ENCODE data around the gene SLC41A3.

The SLC41A3 gene

DNA sequence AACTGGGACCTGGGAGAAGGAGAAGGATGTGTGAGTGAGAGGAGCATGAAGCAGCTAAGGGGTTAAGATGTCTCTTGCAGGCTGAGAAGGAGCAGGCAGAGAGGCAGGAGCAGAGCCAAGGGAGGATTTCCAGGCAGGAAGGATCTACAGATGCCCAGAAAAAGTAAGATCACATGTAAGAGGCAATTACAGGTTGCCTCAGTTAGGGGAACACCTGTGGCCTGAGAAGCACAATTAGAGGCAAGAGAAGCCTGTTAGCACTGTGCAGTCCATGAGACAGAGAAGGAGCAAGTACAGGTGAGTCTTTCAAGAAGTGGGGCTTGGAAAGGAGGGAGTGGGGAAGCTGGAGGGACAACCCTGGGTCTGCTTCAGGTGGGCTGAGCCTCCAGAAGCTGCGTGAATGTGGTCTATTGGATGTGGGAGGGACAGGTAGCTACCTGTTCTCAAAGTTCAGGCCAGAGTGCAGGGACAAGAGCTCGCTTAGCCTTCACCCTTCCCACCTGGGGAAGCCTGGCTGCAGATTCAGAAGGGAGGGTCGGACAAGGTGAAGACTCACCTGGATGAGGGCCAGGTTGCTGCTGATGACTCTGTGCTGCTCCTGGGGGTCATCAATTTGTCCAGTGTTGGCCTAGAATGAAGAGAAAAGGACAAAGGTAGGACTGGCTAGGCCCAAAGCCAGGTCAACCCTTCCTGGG is 50.7 kb downstream of the SLC41A3 start (continued):
- TF ChIP-seq, protein P1, sequence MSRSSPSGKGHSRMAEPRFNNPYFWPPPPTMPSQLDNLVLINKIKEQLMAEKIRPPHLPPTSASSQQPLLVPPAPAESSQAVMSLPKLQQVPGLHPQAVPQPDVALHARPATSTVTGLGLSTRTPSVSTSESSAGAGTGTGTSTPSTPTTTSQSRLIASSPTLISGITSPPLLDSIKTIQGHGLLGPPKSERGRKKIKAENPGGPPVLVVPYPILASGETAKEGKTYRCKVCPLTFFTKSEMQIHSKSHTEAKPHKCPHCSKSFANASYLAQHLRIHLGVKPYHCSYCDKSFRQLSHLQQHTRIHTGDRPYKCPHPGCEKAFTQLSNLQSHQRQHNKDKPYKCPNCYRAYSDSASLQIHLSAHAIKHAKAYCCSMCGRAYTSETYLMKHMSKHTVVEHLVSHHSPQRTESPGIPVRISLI (tag by site-specific recombination; IDR thresholded peaks at IDR 0.05), result no peak
- no peak for TF ChIP-seq ZNF324 (tag by site-specific recombination; IDR thresholded peaks at IDR 0.05)
- no peak for TF ChIP-seq ZNF211 (tag by site-specific recombination; IDR thresholded peaks at IDR 0.05; ENCODE audit: low read depth)
- TF ChIP-seq, protein P2, sequence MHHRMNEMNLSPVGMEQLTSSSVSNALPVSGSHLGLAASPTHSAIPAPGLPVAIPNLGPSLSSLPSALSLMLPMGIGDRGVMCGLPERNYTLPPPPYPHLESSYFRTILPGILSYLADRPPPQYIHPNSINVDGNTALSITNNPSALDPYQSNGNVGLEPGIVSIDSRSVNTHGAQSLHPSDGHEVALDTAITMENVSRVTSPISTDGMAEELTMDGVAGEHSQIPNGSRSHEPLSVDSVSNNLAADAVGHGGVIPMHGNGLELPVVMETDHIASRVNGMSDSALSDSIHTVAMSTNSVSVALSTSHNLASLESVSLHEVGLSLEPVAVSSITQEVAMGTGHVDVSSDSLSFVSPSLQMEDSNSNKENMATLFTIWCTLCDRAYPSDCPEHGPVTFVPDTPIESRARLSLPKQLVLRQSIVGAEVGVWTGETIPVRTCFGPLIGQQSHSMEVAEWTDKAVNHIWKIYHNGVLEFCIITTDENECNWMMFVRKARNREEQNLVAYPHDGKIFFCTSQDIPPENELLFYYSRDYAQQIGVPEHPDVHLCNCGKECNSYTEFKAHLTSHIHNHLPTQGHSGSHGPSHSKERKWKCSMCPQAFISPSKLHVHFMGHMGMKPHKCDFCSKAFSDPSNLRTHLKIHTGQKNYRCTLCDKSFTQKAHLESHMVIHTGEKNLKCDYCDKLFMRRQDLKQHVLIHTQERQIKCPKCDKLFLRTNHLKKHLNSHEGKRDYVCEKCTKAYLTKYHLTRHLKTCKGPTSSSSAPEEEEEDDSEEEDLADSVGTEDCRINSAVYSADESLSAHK (tag by site-specific recombination; IDR thresholded peaks at IDR 0.05), result no peak

DNA sequence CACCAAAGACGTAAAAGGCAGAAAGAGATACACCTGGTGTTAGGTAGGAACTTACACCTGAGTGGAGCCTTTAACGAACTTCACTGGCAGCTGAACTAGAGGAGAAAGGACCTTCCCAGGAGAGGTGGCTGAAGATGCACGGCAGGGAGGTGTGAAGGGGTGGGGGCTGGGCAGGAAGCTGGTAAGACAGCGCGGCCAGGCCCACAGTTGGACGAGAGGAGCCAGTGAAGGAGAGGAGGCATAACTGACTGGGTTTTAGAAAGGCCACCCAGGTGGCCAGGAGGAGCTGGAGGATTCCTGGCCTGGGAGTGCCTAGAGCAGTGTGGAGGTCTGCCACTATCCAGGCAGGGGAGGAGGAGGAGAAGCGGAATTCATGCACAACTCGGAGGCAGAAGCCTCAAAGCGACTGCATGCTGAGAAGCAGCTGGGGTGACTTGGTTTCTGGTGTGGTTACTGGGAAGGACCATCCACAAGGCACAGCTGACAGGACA is 51.9 kb downstream of the SLC41A3 start:
- POLR2A ChIA-PET, result no interaction called here
- Histone ChIP-seq H3K36me3 (ENCODE audit: control insufficient read depth in 2 of 2, insufficient read depth in 1 of 2, low read length in 2 of 2) (peaks cover 0 to 34% of the 10 kb centered on the region in 2 experiments; a peak in 1 of 3 replicates), H3K4me3 (ENCODE audit: low read depth, low read length) (no peak overlapping the region), H3K4me1 (ENCODE audit: control insufficient read depth, insufficient read depth, low read length) (no peaks in the 10 kb centered on the region), H3K9me3 (ENCODE audit: control insufficient read depth, insufficient read depth, low read depth, low read length) (no peaks in the 10 kb centered on the region), H3K27ac (ENCODE audit: extremely low read depth, low read depth, low read length) (no peak overlapping the region)
- TF ChIP-seq ZNF707 (tag by site-specific recombination; IDR thresholded peaks at IDR 0.05) (no peak), HOXD13 (CRISPR knock-in tag; IDR thresholded peaks at IDR 0.05; ENCODE audit: borderline replicate concordance) (no peak)
- TF ChIP-seq, protein P3, sequence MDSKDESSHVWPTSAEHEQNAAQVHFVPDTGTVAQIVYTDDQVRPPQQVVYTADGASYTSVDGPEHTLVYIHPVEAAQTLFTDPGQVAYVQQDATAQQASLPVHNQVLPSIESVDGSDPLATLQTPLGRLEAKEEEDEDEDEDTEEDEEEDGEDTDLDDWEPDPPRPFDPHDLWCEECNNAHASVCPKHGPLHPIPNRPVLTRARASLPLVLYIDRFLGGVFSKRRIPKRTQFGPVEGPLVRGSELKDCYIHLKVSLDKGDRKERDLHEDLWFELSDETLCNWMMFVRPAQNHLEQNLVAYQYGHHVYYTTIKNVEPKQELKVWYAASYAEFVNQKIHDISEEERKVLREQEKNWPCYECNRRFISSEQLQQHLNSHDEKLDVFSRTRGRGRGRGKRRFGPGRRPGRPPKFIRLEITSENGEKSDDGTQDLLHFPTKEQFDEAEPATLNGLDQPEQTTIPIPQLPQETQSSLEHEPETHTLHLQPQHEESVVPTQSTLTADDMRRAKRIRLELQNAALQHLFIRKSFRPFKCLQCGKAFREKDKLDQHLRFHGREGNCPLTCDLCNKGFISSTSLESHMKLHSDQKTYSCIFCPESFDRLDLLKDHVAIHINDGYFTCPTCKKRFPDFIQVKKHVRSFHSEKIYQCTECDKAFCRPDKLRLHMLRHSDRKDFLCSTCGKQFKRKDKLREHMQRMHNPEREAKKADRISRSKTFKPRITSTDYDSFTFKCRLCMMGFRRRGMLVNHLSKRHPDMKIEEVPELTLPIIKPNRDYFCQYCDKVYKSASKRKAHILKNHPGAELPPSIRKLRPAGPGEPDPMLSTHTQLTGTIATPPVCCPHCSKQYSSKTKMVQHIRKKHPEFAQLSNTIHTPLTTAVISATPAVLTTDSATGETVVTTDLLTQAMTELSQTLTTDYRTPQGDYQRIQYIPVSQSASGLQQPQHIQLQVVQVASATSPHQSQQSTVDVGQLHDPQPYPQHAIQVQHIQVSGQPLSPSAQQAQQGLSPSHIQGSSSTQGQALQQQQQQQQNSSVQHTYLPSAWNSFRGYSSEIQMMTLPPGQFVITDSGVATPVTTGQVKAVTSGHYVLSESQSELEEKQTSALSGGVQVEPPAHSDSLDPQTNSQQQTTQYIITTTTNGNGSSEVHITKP (tag by site-specific recombination; IDR thresholded peaks at IDR 0.05), result no peak
- CTCF ChIA-PET, result no interaction called here

DNA sequence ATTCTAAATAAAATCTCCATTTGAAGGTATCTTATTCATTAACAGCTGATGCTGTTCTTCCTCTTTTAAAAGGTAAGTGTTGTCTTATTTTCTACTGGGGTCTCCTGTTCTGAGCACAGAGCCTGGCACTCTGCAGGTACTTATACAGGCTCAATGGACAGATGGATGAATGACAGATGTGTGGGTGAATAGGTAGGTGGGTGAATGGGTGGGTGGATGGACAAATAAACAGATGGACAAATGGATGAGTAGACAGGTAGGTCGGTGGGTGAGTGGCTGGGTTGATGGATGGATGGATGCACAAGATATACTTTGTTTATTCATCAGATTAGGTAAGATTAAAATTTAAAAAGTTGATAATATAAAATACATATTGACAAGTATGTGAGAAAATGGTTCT is 53.5 kb downstream of the SLC41A3 start:
- TF ChIP-seq GLI2 (tag by site-specific recombination; IDR thresholded peaks at IDR 0.05; ENCODE audit: borderline replicate concordance, low read depth), result no peak
- TF ChIP-seq EGR2 (tag by site-specific recombination; IDR thresholded peaks at IDR 0.05; ENCODE audit: low read depth), result peak; percentile 68
- no peak for TF ChIP-seq ZFP69B (tag by site-specific recombination; IDR thresholded peaks at IDR 0.05)
- TF ChIP-seq ZNF548 (tag by site-specific recombination; IDR thresholded peaks at IDR 0.05), result no peak
- TF ChIP-seq, protein P4, sequence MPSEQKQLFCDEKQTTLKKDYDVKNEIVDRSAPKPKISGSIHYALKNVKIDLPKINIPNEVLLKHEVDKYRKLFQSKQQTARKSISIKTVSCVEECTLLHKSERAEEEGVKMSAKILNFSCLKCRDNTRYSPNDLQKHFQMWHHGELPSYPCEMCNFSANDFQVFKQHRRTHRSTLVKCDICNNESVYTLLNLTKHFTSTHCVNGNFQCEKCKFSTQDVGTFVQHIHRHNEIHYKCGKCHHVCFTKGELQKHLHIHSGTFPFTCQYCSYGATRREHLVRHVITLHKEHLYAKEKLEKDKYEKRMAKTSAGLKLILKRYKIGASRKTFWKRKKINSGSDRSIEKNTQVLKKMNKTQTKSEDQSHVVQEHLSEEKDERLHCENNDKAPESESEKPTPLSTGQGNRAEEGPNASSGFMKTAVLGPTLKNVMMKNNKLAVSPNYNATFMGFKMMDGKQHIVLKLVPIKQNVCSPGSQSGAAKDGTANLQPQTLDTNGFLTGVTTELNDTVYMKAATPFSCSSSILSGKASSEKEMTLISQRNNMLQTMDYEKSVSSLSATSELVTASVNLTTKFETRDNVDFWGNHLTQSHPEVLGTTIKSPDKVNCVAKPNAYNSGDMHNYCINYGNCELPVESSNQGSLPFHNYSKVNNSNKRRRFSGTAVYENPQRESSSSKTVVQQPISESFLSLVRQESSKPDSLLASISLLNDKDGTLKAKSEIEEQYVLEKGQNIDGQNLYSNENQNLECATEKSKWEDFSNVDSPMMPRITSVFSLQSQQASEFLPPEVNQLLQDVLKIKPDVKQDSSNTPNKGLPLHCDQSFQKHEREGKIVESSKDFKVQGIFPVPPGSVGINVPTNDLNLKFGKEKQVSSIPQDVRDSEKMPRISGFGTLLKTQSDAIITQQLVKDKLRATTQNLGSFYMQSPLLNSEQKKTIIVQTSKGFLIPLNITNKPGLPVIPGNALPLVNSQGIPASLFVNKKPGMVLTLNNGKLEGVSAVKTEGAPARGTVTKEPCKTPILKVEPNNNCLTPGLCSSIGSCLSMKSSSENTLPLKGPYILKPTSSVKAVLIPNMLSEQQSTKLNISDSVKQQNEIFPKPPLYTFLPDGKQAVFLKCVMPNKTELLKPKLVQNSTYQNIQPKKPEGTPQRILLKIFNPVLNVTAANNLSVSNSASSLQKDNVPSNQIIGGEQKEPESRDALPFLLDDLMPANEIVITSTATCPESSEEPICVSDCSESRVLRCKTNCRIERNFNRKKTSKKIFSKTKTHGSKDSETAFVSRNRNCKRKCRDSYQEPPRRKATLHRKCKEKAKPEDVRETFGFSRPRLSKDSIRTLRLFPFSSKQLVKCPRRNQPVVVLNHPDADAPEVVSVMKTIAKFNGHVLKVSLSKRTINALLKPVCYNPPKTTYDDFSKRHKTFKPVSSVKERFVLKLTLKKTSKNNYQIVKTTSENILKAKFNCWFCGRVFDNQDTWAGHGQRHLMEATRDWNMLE (tag by site-specific recombination; conservative IDR thresholded peaks at IDR 0.05; ENCODE audit: low read depth), result no peak
- peak; percentile 43 for TF ChIP-seq ZFHX2 (tag by site-specific recombination; conservative IDR thresholded peaks at IDR 0.05)
- CTCF ChIA-PET, result no interaction called here
- no peaks in the 10 kb centered on the region for H3K9me3 ChIP-seq (ENCODE audit: control insufficient read depth, insufficient read depth, low read depth, low read length)
- H3K4me3 ChIP-seq (ENCODE audit: low read depth, low read length), result no peak overlapping the region
- no peaks in the 10 kb centered on the region for H3K4me1 ChIP-seq (ENCODE audit: control insufficient read depth, insufficient read depth, low read length)
- peaks cover 0 to 42% of the 10 kb centered on the region in 2 experiments; a peak in 1 of 3 replicates for H3K36me3 ChIP-seq (ENCODE audit: control insufficient read depth in 2 of 2, insufficient read depth in 1 of 2, low read length in 2 of 2)
- no peak overlapping the region for H3K27ac ChIP-seq (ENCODE audit: extremely low read depth, low read depth, low read length)
- POLR2A ChIA-PET, result no interaction called here

Data from HEK293 (cell line).